GM12865 (cell line): Measurements from ENCODE around the gene CGB5.

Source experiments
- DNase-seq: peaks from one replicate; pipeline ENCODE4 v3.0.0; 2010; ENCODE audit warnings: low read depth
- H3K4me3 ChIP-seq: 2 replicates; pipeline ENCODE4 v1.5.1; 2011; ENCODE audit warnings: mild to moderate bottlenecking, low read depth, low read length, control low read depth
- CTCF ChIP-seq: IDR thresholded peaks from 2 replicates; pipeline ENCODE4 v1.5.1; 2011; ENCODE audit warnings: low read length, control low read depth, low read depth, inconsistent platforms; ENCODE audit not compliant: insufficient read depth; ENCODE audit errors: missing control alignments

CGB5 gene

GRCh38 chr19:49059053-49059452 lies 15.4 kb downstream of the CGB5 start:
- no peak for TF ChIP-seq CTCF
- no peak overlapping the region for H3K4me3 ChIP-seq
- no peak for DNase-seq

DNA sequence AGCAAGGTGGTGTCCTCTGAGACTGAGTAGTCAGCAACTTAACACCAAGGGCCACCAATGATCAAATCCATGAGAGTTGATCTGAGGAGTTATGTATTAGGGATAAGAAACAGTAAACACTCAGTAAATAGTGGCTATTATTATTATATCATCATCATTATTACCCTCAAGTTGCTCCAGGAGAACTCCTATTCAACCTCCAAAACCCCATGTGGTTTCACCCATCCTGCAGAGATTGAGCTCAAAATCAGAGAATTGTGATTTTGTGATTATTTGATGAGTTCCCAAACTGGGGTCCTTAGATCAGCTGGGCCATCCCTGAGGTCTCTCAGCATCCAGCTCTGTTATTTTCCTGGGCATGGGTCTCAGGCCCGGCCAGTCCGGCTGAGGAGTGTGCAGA lies 17.4 kb downstream of the CGB5 start:
- no peak for DNase-seq
- H3K4me3 ChIP-seq = no peak overlapping the region
- TF ChIP-seq CTCF = no peak

- no peak overlapping the region for H3K4me3 ChIP-seq
- no peak for TF ChIP-seq CTCF
- DNase-seq = peak; percentile 22
Observed at GRCh38 chr19:49061445-49061844, 17.8 kb downstream of the CGB5 start.

DNA sequence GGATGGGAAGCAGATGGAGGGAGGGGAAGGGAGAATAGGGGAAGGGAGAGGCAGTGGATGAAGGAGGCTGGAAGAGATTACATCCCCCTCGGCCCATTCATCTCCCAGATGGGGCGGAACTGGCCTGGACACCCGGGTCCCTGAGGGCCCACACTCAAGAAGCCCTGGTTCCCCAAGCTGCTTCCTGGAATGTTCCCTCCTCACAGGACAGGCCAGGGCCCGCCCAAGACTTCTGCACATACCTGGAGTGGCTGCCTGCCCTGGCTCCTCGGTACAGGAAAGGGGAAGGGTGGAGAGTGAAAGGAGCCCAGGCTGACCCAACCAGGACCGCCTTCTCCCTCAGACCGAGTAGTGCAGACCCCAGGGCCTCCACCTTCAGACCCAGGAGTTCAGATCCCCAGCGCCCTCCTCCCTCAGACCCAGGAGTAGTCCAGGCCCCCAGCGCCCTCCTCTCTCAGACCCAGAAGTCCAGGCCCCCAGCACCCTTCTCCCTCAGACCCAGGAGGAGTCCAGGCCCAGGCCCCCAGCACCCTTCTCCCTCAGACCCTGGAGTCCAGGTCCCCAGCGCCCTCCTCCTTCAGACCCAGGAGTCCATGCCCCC lies 20.5 kb downstream of the CGB5 start:
- no peak for DNase-seq
- no peak for TF ChIP-seq CTCF
- no peak overlapping the region for H3K4me3 ChIP-seq

DNA sequence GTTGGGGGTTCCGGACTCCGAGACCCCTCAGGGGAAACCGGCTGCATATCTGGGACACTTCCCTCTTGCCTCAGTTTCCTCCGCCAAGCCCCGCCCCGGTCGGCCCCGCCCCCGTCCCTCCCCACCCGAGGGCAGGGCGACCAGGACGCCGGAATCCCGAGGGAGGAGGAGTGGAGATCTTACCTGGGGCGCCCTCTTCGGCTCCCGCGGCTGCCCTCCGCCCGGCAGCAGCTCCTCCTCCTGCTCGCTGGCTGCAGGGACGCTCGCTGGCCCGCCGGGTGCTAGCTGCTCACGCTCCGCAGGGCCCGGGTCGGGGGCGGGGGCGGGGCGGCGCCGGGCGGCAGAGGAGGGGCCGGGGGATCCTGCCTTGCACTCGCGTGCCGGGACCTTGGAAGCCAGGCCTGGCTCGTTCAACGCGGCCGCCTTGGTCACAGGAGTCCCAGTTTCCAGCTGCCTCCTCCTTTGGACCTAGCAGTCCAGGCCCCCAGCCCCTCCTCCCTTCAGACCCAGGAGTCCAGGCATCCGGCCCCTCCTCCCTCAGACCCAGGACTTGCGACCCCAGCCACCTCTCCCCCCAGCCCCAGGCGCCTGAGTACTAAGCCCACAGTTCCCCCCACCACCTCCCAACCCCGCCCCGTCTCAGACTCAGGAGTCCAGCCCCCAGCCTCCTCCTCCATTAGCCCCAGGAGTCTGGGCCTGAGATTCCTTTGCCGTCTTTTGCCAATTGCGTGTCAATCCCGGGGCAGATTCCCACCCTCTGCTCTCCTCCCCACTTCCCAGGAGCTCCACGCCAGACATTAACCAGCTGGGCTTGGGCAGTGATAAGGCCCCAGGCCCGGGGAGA lies 21.3 kb downstream of the CGB5 start, which contains the start of gene NTF4:
Gene NTF4, minus strand, starts transcription at position 51 of the 844 bp plus-strand sequence. CDS start 2,821 bp downstream, outside the sequence.
- no peak for DNase-seq
- no peak for TF ChIP-seq CTCF
- no peak within 1 kb of the TSS for H3K4me3 ChIP-seq

GRCh38 chr19:49065905-49066512 lies 22.4 kb downstream of the CGB5 start:
- DNase-seq = no peak
- no peak for TF ChIP-seq CTCF
- no peak overlapping the region for H3K4me3 ChIP-seq

DNA sequence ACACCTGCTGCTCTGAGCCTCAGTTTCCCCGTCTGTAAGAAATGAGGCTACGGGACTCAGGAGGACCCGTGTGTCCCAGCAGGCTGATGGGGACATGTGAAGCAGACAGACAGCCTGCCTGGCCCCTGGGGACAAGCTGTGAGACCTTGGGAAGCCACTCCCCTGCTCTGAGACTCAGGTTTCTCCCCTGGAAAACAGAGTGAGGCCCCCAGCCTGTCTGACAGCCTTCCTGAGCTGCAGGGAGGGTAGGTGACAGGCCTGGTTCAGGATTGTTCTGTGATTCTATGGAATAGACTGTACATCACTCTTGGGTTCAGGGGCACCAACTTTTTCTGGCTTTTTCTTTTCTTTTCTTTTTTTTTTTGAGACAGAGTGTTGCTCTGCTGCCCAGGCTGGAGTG lies 23.9 kb downstream of the CGB5 start:
- no peak for DNase-seq
- TF ChIP-seq CTCF = no peak
- H3K4me3 ChIP-seq = no peak overlapping the region
